GM20431 (cell line): ENCODE results near the gene HNRNPF.
"Not testable (repeated sequence)": the region's sequence is repeated elsewhere in the genome, so short reads cannot be mapped to it uniquely, and the experiment has no call there.

Source experiments
- in situ Hi-C: fragments of 300-500 bp; cut with MseI, MboI; formaldehyde crosslinking; loops from one replicate; pipeline ENCODE4 v1.15.0; 2020; ENCODE audit warnings: low sequenced_read_pairs; ENCODE audit not compliant: unreplicated experiment

The HNRNPF gene

DNA sequence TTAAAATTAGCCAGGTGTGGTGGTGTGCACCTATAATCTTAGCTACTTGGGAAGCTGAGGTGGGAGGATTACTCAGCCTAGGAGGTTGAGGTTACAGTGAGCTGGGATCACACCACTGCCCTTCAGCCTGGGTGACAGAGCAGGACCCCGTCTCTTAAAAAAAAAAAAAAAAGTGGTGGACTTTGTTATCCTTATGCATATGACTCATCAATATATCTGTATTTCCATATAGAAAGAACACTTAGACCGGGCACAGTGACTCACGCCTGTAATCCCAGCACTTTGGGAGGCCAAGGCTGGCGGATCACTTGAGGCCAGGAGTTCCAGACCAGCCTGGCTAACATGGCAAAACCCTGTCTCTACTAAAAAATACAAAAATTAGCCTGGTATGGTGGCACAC lies 13.0 kb upstream of the HNRNPF start:
- in situ Hi-C loops = not testable (repeated sequence)

DNA sequence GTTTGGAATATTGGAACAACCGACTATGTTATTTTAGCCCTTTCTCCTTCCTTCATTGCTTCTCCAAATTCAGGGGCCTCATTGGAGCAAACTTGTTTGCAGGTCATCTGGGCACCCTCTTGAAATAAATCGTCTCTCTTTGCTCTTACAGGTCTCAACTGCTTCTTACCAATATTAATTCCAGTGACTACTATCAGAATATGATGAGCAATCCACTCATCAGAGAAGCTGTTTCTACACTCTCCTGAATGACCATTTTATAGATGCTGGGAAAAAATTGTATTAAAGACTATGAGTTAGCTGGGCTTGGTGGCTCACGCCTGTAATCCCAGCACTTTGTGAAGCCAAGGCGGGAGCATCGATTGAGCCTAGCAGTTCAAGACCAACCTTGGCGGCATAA lies 12.5 kb upstream of the HNRNPF start:
- in situ Hi-C loops = no loop called here

DNA sequence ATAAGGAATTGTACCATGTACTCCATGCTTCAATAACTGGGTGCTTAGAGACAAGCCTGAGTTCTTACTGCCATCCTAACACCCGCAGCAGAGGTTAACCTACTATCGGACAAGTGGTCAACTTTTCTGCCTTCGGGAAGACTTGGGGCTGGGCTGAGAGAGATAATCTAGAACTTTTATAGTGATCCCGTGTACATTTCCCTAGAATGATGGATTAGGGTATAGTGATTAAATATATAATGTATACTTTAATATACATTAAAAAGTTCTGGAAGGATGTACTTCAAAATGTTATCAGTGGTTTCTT lies 12.2 kb upstream of the HNRNPF start:
- in situ Hi-C loops = no loop called here

DNA sequence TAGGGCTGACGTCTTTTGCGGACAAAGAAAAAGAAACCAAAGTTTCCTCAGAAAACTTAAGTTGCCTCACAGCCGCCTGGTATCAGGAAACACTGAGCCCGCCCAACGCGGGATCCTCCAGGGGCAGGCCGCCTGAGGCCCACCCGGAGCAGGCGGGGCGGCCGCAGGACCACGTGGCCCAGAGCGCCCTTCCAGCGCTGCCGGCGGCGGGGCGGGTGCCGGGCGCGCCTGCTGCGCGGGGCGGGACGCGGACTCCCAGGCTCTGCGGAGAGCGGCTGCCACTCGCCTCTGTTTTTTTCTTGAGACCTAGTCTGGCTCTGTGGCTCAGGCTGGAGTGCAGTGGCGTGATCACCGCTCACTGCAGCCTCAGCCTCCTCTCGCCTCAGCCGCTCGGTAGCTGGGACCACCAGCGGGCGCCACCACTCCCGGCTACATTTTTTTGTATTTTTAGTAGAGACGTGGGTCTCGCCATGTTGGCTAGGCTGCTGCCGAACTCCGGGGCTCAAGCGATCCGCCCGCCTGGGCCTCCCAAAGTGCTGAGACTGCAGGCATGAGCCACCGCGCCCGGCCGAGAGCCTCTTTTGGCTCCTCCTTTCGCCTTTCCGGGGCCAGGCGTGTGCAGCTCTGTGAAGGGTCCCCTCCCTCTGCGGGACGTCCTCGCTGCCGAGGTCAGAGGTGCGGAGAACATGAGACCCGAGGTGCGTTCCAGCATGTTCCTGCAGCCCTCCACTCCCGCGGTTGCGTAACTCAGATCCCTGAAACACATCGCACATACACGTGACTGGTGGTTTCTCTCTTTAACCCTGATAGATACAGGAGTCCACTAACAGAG lies 11.6 kb upstream of the HNRNPF start:
- in situ Hi-C loops = no loop called here

DNA sequence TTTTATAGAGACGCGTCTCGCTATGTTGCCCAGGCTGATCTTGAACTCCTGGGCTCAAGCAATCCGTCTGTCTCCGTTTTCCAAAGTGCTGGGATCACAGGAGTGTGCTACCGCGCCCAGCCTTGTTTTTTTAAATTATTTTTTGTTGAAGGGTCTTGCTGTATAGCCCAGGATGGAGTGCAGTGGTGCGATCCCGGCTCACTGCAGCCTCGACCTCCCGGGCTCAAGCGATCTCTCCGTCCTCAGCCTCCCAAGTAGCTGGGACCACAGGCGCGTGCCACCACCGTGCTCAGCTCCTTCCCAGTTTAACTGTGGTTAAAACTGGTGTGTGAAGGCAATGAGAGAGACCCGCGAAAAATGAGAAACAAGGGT lies 11.0 kb upstream of the HNRNPF start:
- in situ Hi-C loops = no loop called here

DNA sequence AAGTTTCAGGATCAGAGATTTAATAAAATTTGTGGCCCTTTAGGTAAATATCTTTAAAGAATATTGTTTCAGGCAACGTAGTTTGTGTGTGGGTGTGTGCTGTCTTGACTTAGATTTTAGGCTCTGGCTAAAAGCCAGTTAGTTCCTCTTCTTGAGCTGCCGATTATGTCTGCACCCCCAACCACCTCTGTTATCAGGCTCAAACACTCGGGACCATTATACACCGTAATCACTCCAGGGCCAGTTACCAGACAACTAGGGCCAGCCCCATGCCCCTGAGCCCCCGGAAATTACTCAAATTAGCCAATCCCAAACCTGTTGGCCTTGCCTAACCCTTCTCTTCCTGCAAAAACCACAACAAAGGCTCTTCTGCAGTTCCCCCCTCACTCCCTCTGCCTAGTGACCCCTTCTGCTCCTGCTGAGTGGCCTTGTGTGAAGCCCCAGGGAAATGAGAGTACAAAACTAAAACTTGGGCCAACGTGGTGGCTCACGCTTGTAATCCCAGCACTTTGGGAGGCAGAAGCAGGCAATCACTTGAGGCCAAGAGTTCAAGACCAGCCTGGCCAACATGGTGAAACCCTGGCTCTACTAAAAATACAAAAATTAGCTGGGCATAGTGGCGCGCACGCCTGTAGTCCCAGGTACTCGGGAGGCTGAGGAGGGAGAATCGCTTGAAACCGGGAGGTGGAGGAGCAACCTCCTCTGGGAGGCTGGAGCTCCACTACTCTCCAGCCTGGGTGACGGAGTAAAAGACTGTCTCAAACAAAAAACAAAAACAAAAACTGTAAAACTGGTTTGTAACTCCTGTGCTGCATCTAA lies 9.2 kb upstream of the HNRNPF start:
- in situ Hi-C loops = no loop called here

DNA sequence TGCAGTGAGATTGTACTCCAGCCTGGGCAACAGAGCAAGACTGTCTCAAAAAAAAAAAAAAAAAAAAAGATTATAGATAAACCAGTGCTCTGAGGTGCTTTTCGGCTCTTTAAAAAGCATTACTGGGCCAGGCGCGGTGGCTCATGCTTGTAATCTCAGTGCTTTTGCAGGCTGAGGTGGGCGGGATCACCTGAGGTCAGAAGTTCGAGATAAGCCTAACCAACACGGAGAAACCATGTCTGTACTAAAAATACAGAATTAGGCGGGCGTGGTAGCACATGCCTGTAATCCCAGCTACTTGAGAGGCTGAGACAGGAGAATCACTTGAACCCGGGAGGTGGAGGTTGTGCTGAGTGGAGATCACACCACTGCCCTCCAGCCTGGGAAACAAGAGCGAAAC lies 6.6 kb upstream of the HNRNPF start:
- in situ Hi-C loops = no loop called here

DNA sequence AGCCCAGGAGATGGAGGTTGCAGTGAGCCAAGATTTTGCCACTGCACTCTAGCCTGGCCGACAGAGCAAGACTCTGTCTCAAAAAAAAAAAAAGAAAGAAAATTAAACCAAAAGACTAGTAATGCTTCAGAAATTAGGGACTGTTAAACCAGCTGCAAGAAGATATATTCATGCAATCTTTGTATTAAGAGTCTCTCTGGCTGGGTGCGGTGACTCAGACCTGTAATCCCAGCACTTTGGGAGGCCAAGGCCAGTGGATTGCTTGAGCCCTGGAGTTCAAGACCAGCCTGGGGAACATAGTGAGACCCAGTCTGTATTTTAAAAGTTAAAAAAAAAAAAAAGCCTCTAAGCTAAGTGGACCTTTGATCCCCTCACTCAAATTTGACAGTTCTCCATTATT lies 2.5 kb upstream of the HNRNPF start:
- in situ Hi-C loops = no loop called here

DNA sequence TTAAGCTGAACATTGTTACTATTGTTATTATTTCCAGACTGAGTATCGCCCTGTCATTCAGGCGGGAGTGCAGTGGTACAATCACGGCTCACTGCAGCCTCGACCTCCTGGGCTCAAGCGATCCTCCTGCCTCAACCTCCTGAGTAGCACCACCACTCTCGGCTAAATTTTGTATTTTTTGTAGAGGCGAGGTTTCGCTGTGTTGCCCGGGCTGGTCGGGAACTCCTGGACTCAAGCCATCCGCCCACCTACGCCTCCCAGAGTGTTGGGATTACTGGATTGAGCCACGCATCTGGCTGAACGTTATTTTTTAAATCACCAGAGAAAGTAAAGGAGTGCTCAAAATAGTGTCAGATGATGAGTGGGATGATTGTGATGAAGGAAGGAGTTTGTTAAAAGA lies 1.4 kb upstream of the HNRNPF start:
- in situ Hi-C loops = no loop called here

DNA sequence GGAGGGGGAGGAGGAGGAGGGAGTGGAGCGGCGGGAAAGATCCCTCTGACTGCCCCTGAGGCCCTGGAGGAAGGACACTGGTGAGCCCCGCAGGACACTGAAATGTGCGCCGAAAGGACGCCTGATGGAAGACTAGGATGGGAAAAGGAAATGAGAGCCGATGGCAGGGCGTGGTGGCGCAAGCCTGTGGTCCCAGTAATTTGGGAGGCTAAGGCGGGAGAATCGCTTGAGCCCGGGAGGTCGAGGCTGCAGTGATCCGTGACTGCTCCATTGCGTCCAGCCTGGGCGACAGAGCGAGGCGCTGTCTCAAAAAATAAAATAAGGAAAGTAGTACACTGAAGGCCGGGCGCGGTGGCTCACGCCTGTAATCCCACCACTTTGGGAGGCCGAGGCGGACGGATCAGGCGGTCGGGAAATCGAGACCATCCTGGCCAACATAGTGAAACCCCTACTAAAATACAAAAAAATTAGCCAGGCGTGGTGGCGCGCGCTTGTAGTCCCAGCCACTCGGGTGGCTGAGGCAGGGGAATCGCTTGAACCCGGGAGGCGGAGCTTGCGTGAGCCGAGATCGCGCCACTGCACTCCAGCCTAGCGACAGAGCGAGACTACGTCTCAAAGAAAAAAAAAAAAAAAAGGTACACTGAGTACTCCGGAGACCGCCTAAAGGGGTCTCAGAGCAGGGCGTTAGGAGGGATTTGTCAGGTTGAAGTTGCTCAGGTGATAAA lies 561 bp upstream of the HNRNPF start:
- in situ Hi-C loops = no loop called here

DNA sequence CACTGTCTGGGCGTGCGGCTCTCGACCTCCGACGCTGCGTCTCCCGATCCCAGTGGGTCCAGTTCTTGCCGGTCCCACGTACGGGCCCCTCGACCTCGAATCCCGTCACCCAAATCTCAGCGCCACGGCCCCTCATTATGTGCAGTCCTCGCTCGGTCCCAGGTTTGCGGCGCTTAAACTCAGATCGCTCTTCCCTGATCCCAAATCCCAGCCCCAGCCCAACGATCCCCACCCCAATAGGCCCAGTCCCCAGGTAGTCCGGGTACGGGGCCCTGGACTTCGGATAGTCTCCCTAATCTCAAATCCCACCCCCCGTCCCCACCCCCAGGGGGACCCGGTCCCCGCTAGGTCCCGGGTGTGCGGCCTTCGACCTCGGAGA lies 666 bp downstream of the HNRNPF start:
- in situ Hi-C loops = no loop called here

DNA sequence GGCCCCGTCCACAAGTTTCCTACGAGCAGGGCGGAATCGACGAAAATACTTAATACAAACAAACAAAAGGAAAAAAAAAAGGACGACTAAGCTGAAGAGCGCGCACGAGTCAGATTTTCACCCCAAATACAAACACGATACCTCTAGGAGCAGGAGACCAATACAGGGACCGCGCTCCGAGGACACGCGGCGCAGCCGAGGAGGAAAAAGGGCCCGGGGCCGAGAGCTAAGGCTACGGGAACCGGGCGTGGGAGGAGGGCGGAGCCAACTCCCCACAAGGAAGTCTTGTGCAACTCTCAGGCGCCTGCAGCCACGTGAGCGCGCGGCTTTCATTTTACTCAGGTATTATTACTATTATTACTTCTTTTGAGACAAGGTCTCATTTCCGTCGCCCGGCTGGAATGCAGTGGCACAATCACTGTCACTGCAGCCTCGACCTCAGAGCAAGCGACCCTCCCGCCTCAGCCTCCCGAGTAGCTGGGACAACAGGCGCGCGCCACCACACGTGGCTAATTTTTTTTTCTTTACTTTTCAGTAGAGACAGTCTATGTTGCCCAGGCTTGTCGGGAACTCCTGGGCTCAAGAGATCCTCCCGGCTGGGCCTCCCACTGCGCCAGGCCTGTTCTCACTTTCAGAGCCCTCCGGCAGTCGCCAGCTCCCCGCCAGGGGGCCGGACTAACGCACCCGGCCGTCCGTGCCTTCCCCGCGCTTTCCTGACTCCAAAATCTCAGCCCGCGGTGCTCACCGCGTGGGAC lies 1.2 kb downstream of the HNRNPF start:
- in situ Hi-C loops = no loop called here

DNA sequence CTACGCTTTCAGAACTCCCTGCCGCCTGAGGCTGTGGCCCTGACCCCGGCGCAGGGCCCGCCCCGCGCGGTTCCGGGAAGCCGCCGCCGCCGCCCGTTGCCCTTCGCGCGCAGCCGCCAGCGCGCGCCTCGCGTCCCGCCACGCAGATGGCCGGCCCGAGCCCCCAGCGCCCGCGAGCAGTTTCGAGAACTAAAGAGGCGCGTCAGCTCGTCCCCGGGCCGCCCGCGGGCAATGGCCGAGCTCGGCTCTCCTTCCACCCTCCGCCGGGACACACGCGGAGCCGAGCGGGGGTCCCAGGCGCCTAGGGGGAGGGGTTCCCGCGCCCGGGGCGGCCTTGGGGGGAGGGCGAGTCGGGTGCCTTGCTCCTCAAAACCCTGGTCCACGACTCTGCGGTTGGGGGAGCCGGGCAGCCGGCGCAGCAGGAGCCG lies 1.8 kb downstream of the HNRNPF start:
- in situ Hi-C loops = no loop called here

DNA sequence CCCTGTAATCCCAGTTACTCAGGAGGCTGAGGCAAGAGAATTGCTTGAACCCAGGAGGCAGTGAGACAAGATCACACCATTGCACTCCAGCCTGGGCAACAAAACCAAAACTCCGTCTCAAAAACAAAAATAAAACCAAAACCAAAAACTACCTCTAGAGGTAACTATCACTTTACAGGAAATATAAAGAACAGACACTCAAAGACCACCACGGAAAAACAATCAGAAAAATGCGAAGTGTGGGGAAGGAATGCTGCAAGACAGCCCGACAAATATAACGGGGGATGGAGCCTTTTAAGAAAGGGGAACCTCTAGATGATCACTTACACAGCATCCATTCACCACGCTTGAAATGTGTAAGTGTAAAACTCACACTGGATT lies 4.3 kb downstream of the HNRNPF start:
- in situ Hi-C loops = no loop called here

DNA sequence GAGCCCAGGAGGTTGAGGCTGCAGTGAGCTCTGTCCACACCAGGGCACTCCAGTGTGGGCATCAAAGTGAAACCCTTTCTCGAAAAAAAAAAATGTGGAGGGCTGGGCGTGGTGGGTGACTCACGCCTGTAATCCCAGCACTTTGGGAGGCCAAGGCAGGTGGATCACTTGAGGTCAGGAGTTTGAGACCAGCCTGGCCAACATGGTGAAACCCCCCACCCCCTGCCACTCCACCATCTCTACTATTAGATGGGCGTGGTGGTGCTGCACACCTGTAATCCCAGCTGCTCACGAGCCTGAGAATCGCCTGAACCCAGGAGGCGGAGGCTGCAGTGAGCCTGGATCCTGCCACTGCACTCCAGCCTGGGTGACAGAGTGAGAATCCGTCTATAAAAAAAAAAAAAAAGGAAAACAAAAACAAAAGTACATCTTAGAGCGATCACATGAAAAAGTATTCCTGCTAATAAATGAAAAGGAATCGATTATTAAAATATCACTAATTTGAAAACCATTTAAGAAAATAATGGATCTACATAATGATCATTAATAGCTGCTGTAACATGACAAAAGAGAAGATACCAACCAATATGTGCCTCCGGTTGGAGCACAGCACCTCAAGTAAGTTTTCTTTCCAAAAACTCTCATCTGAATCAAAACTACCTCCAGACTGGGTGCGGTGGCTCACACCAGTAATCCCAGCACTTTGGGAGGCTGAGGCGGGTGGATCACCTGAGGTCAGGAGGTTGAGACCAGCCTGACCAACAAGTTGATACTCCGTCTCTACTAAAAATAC lies 4.9 kb downstream of the HNRNPF start:
- in situ Hi-C loops = no loop called here

DNA sequence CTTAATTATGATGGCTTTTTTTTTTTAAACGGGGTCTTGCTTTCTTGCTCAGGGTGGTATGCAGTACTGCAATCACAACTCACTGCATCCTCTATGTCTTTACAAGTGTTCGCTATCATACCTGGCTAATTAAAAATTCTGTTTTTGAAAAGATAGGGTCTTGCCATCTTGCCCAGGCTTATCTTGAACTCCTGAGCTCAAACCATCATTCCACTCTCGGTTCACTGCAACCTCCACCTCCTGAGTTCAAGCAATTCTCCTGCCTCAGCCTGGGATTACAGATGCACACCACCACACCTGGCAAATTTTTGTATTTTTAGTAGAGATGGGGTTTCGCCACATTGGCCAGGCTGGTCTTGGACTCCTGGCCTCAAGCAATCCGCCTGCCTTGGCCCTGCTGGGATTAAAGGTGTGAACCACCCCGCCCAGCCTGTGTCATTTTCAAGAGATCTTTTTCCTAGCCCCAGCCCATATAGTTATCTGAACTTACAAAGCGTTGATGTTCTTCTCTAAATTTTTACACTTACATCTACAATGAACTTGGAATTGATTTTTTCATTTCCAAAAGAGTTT lies 6.0 kb downstream of the HNRNPF start:
- in situ Hi-C loops = no loop called here

DNA sequence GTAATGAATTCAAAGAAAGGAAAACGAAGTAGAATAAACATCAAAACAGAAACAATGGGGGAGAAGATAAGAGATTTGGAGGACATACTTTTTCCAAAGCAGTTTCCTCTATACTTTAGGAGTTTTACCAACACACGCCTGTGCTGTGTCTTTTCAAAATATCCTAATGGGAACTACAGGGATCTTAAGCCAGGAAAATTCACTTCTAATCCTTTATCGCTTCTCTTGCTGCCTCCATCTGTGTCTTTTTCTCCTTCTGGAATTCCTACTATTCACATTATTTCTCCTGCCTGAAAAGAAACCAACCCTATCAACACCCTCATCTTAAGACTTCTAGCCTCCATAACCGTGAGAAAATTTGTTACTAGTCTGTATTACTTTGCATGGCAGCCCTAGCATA lies 6.8 kb downstream of the HNRNPF start:
- in situ Hi-C loops = no loop called here

DNA sequence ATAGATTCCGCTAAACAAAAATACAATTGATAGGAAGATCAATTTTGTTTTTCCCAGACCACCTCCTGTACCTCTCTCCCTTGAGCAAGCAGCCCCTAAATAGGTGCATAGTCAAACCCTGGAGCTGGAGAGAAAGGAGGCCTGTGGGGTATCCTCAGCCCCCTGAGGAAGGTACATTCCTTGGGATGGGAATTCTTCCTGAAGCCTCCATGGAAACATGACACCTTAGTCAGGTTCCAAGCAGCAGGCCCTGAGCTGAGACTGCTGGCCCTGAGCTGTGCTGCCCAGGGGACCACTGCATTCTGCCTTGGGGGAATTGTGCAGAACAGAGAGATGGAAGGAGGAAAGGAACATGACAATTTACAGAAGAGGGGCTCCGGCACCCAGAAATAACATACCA lies 7.4 kb downstream of the HNRNPF start:
- in situ Hi-C loops = no loop called here
